GM10266 (cell line): Measurements from ENCODE around the gene CYP27A1.

Experiments
- DNase-seq: peaks from one replicate; pipeline ENCODE4 v3.0.0; 2012; ENCODE audit errors: extremely low spot score
- TF ChIP-seq, protein P1 (sequence below): IDR thresholded peaks from 2 replicates; pipeline ENCODE4 v1.5.1; 2012; ENCODE audit warnings: mild to moderate bottlenecking, low read depth; ENCODE audit not compliant: control insufficient read depth, insufficient read depth; ENCODE audit errors: missing control alignments

The CYP27A1 gene

DNA sequence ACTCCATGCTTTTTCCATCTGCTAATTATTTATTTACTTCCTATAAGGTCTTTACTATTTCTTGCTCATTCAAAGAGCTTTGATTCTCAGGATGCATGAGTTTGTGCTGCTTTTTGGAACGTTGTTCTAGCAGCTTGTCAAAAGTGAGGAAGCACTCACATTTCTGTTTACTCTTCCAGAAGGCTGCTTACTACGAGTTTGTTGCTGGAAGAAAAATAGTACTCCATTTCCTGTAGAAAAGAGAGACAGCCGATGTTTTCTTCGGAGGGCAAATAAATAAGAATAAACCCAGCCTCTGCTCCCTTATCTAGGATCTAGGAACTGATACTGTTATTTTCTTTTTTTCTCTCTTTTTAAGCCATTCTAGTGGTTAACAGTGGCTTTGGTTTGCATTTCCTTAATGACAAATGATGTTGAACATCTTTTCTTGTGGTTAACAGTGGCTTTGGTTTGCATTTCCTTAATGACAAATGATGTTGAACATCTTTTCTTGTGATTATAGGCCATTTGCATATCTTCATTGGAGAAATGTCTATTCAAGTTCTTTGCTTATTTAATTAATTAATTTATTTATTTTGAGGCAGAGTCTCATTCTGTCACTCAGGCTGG lies 20.5 kb downstream of the CYP27A1 start:
- TF ChIP-seq, protein P1, sequence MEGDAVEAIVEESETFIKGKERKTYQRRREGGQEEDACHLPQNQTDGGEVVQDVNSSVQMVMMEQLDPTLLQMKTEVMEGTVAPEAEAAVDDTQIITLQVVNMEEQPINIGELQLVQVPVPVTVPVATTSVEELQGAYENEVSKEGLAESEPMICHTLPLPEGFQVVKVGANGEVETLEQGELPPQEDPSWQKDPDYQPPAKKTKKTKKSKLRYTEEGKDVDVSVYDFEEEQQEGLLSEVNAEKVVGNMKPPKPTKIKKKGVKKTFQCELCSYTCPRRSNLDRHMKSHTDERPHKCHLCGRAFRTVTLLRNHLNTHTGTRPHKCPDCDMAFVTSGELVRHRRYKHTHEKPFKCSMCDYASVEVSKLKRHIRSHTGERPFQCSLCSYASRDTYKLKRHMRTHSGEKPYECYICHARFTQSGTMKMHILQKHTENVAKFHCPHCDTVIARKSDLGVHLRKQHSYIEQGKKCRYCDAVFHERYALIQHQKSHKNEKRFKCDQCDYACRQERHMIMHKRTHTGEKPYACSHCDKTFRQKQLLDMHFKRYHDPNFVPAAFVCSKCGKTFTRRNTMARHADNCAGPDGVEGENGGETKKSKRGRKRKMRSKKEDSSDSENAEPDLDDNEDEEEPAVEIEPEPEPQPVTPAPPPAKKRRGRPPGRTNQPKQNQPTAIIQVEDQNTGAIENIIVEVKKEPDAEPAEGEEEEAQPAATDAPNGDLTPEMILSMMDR, result no peak
- no peak for DNase-seq

DNA sequence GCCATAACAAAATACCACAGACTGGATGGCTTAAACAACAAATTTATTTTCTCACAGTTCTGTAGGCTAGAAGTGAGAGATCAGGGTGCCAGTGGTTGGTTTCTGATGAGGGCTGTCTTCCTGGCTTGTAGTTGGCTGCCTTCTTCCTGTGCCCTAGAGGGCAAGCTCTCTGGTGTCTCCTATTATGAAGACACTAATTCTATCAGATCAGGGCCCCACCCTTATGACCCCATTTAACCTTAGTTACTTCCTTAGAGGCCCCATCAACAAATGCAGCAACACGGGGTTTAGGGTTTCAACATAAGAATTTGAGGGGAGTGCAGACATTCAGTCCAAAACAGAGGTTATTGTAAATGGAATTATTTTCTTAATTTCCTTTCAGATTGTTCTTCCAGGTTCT lies 22.9 kb downstream of the CYP27A1 start:
- DNase-seq, result no peak

DNA sequence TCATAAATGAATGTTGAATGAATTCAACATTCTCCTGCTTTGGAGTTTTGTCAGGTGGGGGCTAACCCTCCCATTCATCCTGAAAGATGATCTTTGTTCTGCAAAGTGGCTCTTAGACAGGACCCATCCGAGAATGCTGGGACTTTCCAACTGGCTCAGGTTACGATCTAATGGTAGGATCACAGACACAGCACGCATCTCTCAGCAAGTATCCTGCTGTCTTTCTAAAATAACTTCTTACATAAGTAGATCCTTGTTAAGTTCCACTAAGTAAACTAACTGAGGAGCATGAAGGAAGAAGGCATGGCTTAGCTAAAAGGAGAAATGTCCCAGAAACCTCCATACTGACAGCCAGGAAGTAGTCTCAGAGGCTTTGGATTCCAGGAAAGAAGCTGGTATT lies 23.7 kb downstream of the CYP27A1 start:
- TF ChIP-seq, protein P1, result no peak
- DNase-seq, result no peak

More for the DNA sequence above, 22.9 kb downstream of the CYP27A1 start:
- TF ChIP-seq, protein P1, result no peak

DNA sequence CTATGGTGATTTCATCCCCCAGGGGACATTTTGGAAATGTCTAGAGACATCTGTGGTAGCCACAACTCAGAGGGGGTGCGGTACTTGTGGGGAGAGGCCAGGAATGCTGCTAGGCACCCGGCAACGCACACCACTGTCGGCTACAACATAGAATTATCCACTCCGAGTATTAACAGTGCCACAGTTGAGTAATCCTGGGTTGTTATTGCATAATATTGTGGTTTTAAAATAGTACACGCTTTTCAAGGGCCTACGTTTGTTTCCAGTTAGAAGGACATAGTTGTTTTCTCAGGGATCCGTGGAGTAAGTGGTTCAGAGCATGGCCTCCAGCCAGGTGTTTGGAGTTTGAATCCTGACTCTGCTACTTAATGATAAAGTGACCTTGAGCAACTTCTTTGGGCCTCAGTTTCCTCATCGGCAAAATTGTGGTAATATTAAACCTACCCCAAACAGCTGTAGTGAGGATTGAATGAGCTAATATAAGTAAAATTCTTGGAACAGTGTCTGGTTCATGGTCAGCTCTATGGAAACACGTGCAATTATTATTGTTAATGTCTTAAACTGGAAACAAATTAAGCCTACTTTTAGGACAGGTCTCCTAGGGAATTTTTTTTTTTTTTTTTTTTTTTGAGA lies 24.5 kb downstream of the CYP27A1 start:
- DNase-seq, result no peak
- TF ChIP-seq, protein P1, result no peak

DNA sequence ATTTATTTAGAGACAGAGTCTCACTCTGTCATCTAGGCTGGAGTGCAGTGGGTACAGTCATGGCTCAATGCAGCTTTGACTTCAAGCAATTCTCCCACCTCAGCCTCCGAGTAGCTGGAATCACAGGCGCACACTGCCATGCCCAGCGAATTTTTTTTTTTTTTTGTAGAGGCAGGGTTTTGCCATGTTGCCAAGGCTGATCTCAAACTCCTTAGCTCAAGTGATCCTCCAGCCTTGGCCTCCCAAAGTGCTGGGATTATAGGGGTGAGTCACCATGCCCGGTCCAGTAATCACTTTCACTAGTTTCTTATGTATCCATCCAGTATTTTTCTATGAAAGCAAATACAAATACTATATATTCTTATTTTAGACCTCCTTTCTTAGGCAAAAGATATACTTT lies 25.7 kb downstream of the CYP27A1 start:
- DNase-seq, result no peak
- TF ChIP-seq, protein P1, result no peak

DNA sequence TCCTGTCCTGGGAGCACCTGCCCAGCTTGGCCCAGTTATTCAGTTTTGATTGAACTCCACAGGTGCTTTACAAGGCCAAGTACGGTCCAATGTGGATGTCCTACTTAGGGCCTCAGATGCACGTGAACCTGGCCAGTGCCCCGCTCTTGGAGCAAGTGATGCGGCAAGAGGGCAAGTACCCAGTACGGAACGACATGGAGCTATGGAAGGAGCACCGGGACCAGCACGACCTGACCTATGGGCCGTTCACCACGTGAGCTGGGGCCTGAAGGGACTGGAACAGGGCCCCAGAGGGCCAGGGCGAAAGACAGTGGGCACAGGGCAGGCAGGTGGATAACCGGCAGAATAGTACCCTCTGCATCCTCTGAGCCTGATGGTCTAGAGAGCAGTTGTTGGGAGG lies 27.6 kb downstream of the CYP27A1 start:
- DNase-seq, result no peak

DNA sequence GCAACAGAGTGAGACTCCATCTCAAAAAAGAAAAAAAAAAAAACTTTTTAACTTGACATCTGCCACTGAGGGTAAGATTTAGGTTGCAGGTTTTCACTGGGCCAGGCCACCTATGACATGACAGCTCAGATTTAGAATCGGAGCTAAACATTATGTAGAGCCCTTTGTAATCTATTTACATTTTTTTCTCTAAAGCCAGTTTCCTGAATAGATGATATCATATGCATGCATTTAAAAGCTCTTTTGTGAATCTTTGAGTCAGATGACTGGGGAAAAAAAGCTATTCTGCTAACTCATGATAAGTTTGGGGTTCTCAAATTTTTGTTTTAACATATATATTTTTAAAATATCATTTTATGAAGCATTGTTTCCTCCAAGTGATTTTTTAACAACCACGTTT lies 28.3 kb downstream of the CYP27A1 start:
- TF ChIP-seq, protein P1, result no peak
- DNase-seq, result no peak

More for the DNA sequence above, 27.6 kb downstream of the CYP27A1 start:
- TF ChIP-seq, protein P1, result no peak
